Right kidney (tissue), 9 donors: ENCODE measurements around the gene DNM1L.
A peak's percentile ranks its signal among the peaks of the same experiment; 100 is the strongest.

Experiments used
- DNase-seq: peaks from one replicate; pipeline ENCODE4 v3.0.0-alpha.2; 2016
- long read RNA-seq, 8 donors: transcript quantifications; one replicate each; lab custom pipeline, GENCODE V29; 2026

The DNM1L gene
- long read RNA-seq, donor 1, partial matches to known transcripts: 84 of 89 reads
- long read RNA-seq, donor 1, other reads (novel, unspliced or antisense): 0 of 89 reads
- long read RNA-seq, donor 2, partial matches to known transcripts: 0 of 3 reads
- long read RNA-seq, donor 2, other reads (novel, unspliced or antisense): 0 of 3 reads
- long read RNA-seq, donor 3, full-length matches to known transcripts: 5 of 18 reads
- long read RNA-seq, donor 3, partial matches to known transcripts: 13 of 18 reads
- long read RNA-seq, donor 3, other reads (novel, unspliced or antisense): 0 of 18 reads
- long read RNA-seq, donor 4, full-length matches to known transcripts: 5 of 39 reads
- long read RNA-seq, donor 4, partial matches to known transcripts: 34 of 39 reads
- long read RNA-seq, donor 4, other reads (novel, unspliced or antisense): 0 of 39 reads
- long read RNA-seq, donor 5, partial matches to known transcripts: 57 of 63 reads
- long read RNA-seq, donor 5, other reads (novel, unspliced or antisense): 0 of 63 reads
- long read RNA-seq, donor 6, full-length matches to known transcripts: 7 of 32 reads
- long read RNA-seq, donor 6, partial matches to known transcripts: 25 of 32 reads
- long read RNA-seq, donor 6, other reads (novel, unspliced or antisense): 0 of 32 reads
- long read RNA-seq, donor 7, full-length matches to known transcripts: 10 of 40 reads
- long read RNA-seq, donor 7, partial matches to known transcripts: 30 of 40 reads
- long read RNA-seq, donor 7, other reads (novel, unspliced or antisense): 0 of 40 reads
- long read RNA-seq, donor 8, full-length matches to known transcripts: 5 of 21 reads
- long read RNA-seq, donor 8, partial matches to known transcripts: 16 of 21 reads
- long read RNA-seq, donor 8, other reads (novel, unspliced or antisense): 0 of 21 reads

DNA sequence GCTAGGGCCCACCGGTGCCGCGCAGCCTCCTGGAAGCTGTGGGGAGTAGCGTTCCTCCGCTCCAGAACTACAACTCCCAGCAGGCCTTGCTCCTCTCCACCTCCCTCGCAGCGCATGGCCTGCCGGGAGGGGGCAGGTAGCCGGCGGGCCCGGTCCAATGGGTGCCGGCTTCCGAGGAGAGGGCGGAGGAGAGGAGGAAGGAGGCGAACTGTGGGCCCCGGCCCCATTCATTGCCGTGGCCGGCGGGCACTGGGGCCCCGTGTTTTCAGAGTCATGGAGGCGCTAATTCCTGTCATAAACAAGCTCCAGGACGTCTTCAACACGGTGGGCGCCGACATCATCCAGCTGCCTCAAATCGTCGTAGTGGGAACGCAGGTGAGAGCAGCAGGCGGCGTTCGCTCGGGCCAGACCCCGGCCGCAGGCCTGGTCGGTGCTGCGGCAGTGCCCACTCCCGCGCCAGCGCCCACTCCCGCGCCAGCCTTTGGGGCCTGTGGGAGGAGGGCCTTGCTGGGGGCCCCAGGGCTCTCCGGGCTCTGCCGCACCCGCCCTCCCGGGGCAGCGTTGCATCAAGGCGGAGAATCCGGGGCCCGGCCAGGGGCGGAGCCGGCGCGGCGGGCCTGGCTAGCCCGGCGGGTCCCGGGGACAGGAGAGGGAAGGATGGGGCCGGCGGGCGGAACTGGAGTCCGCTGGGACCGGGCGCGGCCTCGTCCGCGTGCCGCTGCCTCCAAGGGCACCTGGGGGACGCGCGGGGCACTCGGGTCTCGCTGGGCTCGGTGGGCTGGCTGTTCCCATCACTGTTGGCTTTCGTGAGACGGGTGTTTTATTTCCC lies at the start of gene DNM1L:
Gene DNM1L, plus strand, starts transcription at position 211 of the 829 bp plus-strand sequence. Its CDS starts 63 bp downstream, at position 274.
- DNase-seq: peak; percentile 97

DNA sequence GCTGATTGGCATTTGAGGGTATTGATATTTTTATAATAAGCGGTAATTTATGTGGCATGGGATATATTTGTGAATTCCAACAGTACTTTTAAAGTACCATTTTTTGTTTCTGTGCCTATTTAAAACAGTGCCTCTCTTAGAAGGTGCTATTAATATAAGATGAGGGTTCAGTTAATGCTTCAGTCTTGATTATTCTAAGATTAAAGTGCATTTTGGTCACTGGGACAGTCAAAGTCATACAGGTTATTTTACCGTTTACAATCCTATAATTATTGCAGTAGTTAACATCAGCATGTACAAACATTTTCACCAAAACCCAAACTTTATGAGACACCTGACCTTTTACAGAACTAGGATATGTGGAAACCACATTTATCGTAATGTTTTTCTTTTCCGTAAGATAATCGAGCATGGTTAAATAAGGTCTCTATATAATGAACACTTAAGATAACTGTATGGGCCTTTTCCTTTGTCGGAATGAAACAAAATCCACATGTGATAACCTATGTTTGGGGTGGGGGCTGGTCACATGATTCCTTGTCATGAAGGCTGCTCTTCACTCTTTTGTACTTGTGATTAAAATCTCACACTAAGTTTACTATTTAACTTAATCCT lies 37.7 kb upstream of the DNM1L start:
- DNase-seq: no peak

DNA sequence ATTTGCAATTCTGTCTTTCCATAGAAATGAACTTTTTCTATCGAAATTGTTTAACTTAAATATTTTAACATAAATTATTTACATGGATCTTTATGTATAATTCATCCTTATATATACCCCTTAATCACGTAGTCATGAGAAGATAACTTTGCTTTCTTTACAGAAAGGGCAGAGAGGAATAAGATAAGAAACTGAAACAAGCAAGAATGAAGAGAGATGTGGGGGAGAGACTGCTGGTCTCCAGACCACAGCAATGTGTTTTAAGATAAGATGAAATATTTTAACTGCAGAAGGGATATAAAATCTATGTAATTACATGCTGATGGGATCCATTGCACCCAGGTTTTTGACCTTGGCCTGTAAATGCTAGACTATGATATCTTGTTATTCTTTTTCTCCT lies 34.7 kb upstream of the DNM1L start:
- DNase-seq: no peak

DNA sequence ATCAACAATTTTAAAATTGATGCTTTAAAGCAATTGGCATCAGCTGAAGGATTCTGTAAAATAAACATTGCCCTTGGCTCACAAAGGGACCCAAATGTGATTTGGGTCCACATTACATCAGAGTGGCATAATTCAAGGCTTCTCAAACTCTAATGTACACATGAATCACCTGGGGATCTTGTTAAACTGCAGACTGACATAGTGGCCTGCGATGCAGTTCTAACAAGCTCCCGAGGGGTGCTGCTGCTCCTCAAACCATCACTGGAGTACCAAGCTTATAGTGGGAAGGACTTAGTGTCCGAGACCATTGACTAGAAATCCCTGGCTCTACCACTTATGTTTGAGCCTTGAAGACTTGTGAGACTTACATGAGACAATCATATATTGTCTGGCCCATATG lies 31.8 kb upstream of the DNM1L start:
- no peak for DNase-seq

DNA sequence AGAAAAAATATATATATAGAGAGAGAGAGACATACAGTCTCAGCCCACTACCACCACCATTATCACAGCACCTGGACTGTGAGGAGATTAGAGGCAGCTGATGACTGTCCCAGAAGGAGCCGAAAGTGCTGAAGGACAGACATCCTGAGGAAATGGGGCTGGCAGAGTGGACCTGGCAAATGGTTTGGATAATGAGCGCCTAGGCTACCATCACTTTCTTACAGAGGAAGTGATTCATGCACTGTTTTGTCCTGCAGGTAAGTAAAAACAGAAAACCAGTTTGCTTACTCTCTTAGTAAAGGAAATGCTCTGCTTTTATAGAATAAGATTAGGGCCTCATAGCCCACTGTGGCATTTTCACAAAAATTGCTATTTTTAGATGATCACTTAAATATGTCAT lies 28.6 kb upstream of the DNM1L start:
- no peak for DNase-seq

DNA sequence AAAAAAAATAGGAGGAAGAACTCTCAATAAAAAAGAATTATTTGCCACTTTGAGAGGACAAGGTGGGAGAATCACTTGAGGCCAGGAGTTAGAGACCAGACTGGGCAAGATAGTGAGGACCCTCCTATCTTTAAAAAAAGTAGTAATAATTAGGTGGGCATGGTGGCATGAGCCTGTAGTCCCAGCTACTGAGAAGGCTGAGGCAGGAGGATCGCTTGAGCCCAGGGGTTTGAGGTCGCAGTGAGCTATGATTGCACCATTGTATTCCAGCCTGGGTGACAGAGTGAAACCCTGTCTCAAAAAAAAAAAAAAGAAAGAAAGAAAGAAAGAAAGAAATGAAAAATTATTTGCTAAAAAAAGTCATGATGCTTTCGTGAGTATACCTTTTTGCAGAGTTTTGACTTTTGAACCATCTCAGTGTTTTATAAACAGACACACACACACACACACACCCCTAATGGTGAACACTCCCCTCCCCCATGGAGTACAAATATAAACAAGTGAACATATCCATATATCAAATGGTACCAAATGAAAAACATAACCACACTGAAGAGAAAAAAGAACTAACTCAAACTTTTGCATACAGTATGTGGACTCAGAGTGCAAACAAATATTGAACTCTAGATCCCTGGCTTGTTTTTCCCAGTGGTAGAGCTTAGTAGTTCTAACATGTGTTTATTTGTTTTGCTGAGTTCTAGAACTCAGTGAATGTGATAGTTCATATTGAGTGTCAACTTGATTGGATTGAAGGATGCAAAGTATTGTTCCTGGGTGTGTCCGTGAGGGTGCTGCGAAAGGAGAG lies 27.7 kb upstream of the DNM1L start:
- no peak for DNase-seq

DNA sequence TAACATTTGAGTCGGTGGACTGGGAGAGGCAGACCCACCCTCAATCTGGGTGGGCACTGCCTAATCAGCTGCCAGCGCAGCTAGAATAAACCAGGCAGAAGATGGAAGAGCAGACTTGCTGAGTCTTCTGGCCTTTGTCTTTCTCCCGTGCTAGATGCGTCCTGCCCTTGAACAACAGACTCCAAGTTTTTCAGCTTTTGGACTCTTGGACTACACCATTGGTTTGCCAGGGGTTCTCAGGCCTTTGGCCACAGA lies 27.2 kb upstream of the DNM1L start:
- DNase-seq: no peak

DNA sequence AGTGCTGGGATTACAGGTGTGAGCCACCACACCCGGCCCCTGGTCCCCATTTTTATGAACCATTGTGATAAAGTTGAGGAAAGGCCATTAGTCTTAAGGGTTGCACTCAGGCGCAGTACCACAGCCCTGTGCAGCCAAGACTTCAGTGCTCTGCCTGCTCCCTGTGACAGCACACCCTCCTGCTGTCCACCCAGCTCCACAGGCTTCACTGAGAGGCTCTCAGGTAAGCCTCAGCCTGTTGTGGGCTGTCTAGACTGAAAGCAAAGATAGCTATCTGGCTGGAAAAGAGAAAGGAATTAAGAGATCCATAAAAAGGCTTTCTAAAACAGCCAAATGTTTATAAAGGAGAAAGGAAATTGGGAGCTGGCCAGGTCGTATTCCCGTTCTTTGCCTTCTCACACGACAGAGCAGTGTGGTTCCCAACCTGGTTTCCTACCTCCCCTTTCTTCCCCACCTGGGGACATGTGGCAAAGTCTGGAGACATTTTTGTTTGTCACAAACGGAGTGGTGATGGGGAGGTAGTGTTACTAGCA lies 19.1 kb upstream of the DNM1L start:
- DNase-seq: no peak

DNA sequence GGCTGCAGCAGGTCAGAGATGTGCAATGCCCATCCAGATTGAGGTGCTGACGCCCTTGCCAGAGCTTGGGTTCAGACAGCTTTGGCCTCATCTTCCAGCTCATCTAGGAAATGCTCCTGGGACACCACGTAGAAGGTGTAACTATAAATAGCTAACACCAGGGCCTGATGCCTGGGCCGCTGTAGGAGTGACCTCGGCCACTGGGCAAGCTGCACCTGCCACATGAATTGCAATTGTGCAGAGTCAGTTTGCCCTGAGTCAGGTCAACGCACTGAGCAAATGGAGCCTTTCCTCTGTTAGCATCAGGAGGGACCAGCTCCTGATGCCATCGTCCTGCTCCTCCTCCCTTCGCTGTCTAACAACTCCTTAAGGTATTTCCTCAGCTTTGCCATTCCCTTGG lies 17.4 kb upstream of the DNM1L start:
- DNase-seq: no peak

DNA sequence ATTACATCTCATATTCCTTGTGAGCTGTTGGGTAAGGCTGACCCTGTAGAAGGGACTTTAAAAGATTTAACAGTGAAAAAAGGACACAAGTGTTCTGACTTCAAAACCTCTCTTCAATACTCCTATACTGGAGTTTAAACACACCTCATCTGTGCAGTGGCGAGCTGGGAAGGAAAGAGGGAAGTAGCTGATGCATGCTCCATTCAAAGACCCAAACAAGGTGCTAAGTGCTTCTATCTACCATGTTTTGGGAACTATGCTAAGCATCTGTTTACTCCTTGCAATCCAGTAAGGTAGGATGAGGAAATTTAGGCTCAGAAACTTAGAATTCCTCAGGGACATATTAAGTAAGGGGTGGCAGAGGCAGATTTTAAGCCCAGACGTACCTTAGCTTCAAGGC lies 16.4 kb upstream of the DNM1L start:
- no peak for DNase-seq

DNA sequence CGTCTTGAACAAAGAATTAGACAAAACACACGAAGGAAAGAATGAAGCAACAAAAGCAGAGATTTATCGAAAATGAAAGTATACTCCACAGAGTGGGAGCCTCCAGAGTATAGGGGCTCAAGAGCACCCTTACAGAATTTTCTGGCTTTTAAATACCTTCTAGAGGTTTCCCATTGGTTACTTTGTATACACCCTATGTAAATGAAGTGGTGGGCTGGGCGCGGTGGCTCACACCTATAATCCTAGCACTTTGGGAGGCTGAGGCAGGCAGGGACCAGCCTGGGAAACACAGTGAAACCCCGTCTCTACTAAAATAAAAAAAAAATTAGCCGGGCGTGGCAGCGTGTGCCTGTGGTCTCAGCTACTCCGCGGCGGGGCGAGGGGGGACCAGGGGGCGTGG lies 13.1 kb upstream of the DNM1L start:
- no peak for DNase-seq

DNA sequence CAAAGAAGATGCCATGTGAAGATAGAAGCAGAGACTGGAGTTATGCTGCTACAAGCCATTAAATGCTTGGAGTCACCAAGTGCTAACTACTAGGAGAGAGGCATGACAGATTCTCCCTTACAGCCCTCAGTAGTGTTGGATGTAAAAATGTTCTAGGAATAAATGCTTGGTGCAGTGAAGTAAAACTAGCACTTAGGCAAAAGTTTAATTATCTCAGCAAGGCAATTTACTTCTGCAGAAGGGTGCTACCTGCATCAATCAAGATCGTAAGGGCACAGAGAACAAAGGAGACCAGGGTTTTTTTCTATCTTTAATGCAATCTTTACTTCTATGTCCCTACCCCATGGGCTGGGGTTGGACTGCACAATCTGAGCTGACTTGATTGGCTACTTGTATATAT lies 9.5 kb upstream of the DNM1L start:
- DNase-seq: no peak

DNA sequence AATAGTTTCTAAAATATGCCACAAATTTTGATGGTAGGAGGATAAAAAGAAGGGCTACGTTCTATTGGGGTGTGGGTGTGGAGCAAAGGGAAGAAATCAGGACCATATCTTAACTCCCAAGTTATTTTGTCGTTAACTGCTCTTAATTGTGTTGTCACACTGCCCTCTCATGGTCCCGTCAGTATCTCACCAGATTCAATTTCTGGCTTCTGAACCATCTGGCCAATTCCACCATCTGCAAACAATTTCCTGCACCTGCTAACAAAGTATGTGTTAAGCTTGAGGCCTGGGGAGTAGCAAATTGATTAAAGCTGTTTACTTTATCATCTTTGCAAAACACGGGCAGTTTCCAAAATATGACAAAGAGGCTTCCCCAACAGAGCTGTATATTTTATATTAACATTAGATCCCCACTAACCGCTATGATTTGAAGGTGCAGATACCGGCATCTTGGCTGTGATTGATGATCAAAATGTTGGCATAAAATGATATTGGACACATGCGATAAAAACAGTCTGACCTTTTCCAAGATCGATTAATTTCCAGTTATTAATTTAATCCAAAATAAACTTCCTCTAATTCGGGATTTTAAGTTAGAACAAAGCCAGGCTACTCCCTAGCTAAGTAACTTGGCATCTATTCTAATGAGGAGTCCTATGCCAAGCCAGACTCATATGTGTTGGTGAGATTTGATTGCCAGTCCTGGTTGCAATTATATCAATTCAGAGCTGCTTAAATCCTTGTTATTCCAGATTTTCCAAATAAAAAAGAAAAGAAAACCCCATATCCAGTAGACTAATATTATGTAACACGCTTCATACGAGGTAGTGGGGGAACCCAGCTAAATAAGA lies 6.9 kb upstream of the DNM1L start:
- DNase-seq: peak; percentile 20

DNA sequence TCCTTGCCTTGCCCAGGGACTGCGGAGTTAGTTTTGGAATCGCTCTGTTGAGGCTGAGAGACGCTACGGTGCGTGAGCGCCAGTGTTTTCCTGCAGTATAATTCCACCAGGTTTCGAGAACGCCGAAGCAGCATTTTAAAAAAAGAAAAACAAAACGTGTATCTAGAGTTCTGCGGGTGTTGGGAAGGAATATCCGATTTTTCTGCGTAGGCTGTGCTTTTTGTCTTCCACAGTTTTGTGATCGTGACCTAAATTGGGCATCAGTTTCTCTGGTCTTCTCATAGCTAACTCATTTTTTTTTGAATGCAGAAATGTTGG lies 778 bp downstream of the DNM1L start:
- DNase-seq: no peak

DNA sequence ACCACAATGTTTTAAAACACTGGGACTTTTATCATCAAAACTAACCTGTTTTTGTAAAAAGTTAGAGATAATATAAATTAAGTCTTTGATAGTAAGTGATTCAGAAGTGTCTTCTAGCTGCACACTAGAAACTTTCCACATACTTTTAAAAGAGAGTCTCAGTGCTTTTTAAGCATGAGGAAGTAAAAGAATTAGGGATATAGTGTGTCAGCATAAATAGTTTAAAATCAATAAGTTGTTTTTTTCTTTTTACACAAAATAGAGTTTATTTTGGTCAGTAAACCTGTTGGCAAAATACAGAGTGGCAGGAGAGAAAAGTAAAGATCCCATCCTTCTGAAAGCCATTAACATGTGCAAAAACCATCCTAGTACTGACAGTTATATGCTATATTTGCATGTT lies 1.7 kb downstream of the DNM1L start:
- no peak for DNase-seq

DNA sequence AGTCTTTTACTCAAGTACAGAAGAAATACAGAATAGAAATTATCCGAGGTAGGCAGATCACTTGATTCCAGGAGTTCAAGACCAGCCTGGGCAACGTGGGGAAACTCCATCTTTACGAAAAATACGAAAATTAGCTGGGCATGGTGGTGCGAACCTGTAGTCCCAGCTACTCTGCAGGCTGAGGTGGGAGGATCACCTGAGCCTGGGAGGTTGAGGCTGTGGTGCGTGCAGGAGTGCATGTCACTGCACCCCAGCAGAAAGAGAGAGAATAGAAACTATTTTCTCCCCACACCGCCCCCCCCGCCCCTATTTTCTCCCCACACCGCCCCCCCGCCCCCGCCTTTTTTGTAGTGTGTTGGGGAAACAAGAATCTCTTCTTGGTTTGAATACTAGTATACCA lies 2.2 kb downstream of the DNM1L start:
- DNase-seq: no peak

DNA sequence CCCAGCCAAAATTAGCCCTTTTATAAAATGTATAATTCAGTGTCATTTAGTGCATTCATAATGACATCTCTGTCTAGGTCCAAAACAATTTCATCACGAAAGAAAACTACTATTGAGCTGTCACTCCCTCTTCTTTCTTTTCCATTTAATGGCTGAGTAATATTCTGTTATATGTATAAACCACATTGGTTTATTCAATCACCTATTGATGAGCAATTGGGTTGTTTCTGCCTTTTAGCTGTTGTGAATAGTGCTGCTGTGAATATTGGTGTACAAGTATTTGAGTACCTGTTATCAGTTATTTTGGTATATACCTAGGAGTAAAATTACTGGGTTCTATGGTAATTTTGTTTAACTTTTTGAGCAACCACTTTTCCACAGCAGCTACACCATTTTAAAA lies 7.2 kb downstream of the DNM1L start:
- no peak for DNase-seq

DNA sequence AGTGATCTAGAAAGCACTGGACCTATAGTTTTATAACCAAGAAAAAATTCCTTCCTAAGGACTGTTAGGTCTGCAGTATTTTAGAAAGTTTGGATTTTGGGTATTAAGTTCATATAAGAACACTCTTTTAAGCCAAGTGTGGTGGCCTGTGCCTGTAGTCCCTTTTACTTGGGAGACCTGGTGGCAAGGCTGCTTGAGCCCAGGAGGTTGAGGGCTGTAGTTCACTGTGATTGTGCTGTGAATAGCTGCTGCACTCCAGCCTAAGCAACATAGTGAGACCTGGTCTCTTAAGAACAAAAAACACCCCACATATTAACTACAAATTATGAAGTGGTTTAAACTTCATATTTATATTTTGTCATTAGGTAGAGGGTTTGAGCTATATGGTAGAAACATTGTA lies 9.7 kb downstream of the DNM1L start:
- no peak for DNase-seq

DNA sequence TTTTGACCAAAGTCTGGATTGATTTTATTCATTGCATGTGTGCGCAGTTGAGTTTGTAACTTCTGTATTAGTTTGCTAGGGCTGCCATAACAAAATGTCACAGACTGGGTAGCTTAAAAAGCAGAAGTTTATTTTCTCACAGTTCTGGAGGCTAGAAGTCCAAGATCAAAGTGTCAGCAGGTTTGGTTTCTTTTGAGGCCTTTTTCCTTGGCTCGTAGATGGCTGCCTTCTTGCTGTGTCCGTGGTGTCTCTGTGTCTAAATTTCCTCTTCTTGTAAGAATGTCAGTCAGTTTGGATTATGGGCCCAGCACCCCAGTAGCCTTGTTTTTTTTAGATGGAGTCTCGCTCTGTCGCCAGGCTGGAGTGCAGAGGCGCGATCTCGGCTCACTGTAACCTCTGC lies 11.8 kb downstream of the DNM1L start:
- no peak for DNase-seq

DNA sequence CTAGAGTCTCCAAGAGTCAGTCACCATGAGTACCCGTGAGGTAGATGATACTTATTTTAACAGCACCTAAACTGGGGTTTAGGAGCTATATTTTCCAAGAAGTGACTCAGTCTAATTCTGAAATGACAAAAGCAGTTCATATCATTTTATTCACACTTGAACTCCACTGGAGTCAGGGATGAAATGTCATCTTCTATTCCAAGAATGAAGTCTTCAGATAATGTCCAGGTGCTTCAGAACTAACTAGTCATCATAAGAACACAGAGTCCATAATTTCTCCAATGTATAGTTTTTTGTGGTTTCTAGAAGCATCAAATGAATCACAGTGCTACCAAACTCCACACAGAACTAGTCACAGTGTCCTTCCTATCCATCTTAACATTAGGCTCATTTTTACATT lies 13.3 kb downstream of the DNM1L start:
- no peak for DNase-seq

DNA sequence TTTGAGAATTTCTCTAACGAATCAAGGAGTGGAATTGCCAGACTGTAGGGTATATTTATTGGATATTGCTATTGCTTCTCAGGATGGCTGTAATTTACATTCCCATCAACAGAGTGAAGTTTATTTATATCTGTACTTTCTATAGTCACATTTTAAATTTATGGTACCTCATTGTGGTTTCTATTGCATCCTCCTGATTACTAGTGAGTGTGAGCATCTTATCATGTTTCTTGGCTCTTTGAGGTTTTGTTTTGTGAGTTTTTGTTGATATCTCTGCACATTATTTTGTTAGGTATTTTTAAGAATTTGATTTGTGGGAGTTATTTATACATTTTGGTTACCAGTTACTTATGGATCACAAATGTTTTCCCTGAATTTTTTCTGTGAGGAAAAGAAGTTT lies 13.9 kb downstream of the DNM1L start:
- DNase-seq: no peak
